ENCODE results near the gene BNC2.

GRCh38 chr9:16721972-16722371 lies 148.5 kb downstream of the BNC2 start:
- TF ChIP-seq CTCF (IDR thresholded peaks at IDR 0.05) (no peak), EZH2 (IDR thresholded peaks at IDR 0.05) (no peak), EZH2phosphoT487 (IDR thresholded peaks at IDR 0.05) (no peak)
